Activated naive CD8-positive, alpha-beta T cell treated with anti-CD3 and anti-CD28 coated beads, Interleukin-2, amount 50 U/mL, for 24 hours (primary cell): ENCODE results near the gene MAP3K5.
A peak's percentile ranks its signal among the peaks of the same experiment; 100 is the strongest.
"Not testable (repeated sequence)": the region's sequence is repeated elsewhere in the genome, so short reads cannot be mapped to it uniquely, and the experiment has no call there.

Experiments used
- ATAC-seq: fragments of 150-1000 bp; cut with Tn5 transposase; one replicate; pipeline ENCODE4 v1.10.0; 2021
- DNase-seq: peaks from one replicate; pipeline ENCODE4 v3.0.0; 2021
- H3K27ac Mint-ChIP-seq: one replicate; pipeline ENCODE4 v1.8.0; 2021; ENCODE audit warnings: mild to moderate bottlenecking, mixed read lengths
- H3K27me3 Mint-ChIP-seq: one replicate; pipeline ENCODE4 v1.8.0; 2021; ENCODE audit warnings: mixed read lengths
- H3K36me3 Mint-ChIP-seq: one replicate; pipeline ENCODE4 v1.8.0; 2021; ENCODE audit warnings: low read depth, mixed read lengths
- H3K4me1 Mint-ChIP-seq: one replicate; pipeline ENCODE4 v1.8.0; 2021; ENCODE audit warnings: mixed read lengths
- H3K4me3 Mint-ChIP-seq: one replicate; pipeline ENCODE4 v1.8.0; 2021; ENCODE audit warnings: mild to moderate bottlenecking, moderate library complexity, mixed read lengths
- H3K9me3 Mint-ChIP-seq: one replicate; pipeline ENCODE4 v1.8.0; 2021; ENCODE audit warnings: mixed read lengths

MAP3K5 gene

GRCh38 chr6:136809091-136809860 is 17.0 kb upstream of the MAP3K5 start:
- H3K4me3 Mint-ChIP-seq, result no peak overlapping the region
- DNase-seq (no peak), ATAC-seq (no peak)
- H3K4me1 Mint-ChIP-seq, result no peaks in the 10 kb centered on the region
- H3K9me3 Mint-ChIP-seq, result no peaks in the 10 kb centered on the region
- no peak overlapping the region for H3K27ac Mint-ChIP-seq
- H3K27me3 Mint-ChIP-seq, result no peaks in the 10 kb centered on the region
- no peaks in the 10 kb centered on the region for H3K36me3 Mint-ChIP-seq

GRCh38 chr6:136803608-136804007 is 11.3 kb upstream of the MAP3K5 start:
- ATAC-seq, result no peak
- H3K4me1 Mint-ChIP-seq, result no peaks in the 10 kb centered on the region
- no peaks in the 10 kb centered on the region for H3K36me3 Mint-ChIP-seq
- H3K27me3 Mint-ChIP-seq, result no peaks in the 10 kb centered on the region
- DNase-seq, result no peak
- H3K9me3 Mint-ChIP-seq, result no peaks in the 10 kb centered on the region
- no peak overlapping the region for H3K4me3 Mint-ChIP-seq
- H3K27ac Mint-ChIP-seq, result no peak overlapping the region

GRCh38 chr6:136801581-136801980 is 9.3 kb upstream of the MAP3K5 start:
- Mint-ChIP-seq H3K4me1 (no peaks in the 10 kb centered on the region), H3K36me3 (no peaks in the 10 kb centered on the region), H3K4me3 (no peak overlapping the region), H3K27ac (no peak overlapping the region), H3K9me3 (no peaks in the 10 kb centered on the region), H3K27me3 (no peaks in the 10 kb centered on the region)
- no peak for DNase-seq
- ATAC-seq, result no peak

GRCh38 chr6:136798044-136798443 is 5.8 kb upstream of the MAP3K5 start:
- H3K4me1 Mint-ChIP-seq, result peaks cover 6% of the 10 kb centered on the region
- no peak for DNase-seq
- H3K36me3 Mint-ChIP-seq, result no peaks in the 10 kb centered on the region
- no peak overlapping the region for H3K27ac Mint-ChIP-seq
- ATAC-seq, result no peak
- H3K27me3 Mint-ChIP-seq, result no peaks in the 10 kb centered on the region
- no peaks in the 10 kb centered on the region for H3K9me3 Mint-ChIP-seq
- no peak overlapping the region for H3K4me3 Mint-ChIP-seq

- ATAC-seq (no peak), DNase-seq (no peak)
- Mint-ChIP-seq H3K36me3 (no peaks in the 10 kb centered on the region), H3K4me1 (peaks cover 11% of the 10 kb centered on the region), H3K4me3 (no peak overlapping the region), H3K27me3 (no peaks in the 10 kb centered on the region), H3K9me3 (no peaks in the 10 kb centered on the region), H3K27ac (no peak overlapping the region)
Observed at GRCh38 chr6:136795996-136796395, 3.7 kb upstream of the MAP3K5 start.

- Mint-ChIP-seq H3K27me3 (no peaks in the 10 kb centered on the region), H3K4me1 (peaks cover 17% of the 10 kb centered on the region), H3K4me3 (no peak overlapping the region), H3K9me3 (no peaks in the 10 kb centered on the region), H3K27ac (no peak overlapping the region), H3K36me3 (no peaks in the 10 kb centered on the region)
- DNase-seq, result no peak
- ATAC-seq, result no peak
Observed at GRCh38 chr6:136795386-136795785, 3.1 kb upstream of the MAP3K5 start.

GRCh38 chr6:136793363-136793762 is 1.1 kb upstream of the MAP3K5 start:
- Mint-ChIP-seq H3K9me3 (no peaks in the 10 kb centered on the region), H3K4me1 (peaks cover 35% of the 10 kb centered on the region), H3K27me3 (no peaks in the 10 kb centered on the region), H3K36me3 (peaks cover 3% of the 10 kb centered on the region), H3K27ac (peak overlapping the region; percentile 90), H3K4me3 (peak overlapping the region; percentile 88)
- DNase-seq (no peak), ATAC-seq (no peak)

- H3K4me1 Mint-ChIP-seq, result peaks cover 48% of the 10 kb centered on the region
Observed at GRCh38 chr6:136792095-136792409, 225 bp downstream of the MAP3K5 start.

GRCh38 chr6:136791296-136792094 is 782 bp downstream of the MAP3K5 start:
- Mint-ChIP-seq H3K9me3 (no peaks in the 10 kb centered on the region), H3K27ac (peak overlapping the region; percentile 67), H3K36me3 (peaks cover 3% of the 10 kb centered on the region), H3K4me3 (peak overlapping the region; percentile 83), H3K4me1 (peaks cover 52% of the 10 kb centered on the region), H3K27me3 (no peaks in the 10 kb centered on the region)
- DNase-seq, result peak; percentile 47
- peak; percentile 12 for ATAC-seq

More at GRCh38 chr6:136792095-136792409, 225 bp downstream of the MAP3K5 start:
- Mint-ChIP-seq H3K4me3 (peak overlapping the region; percentile 88), H3K9me3 (no peaks in the 10 kb centered on the region), H3K36me3 (peaks cover 3% of the 10 kb centered on the region), H3K27ac (no peak overlapping the region), H3K27me3 (no peaks in the 10 kb centered on the region)
- DNase-seq, result no peak
- ATAC-seq, result peak; percentile 2

GRCh38 chr6:136790411-136791295 is 1.6 kb downstream of the MAP3K5 start:
- Mint-ChIP-seq H3K4me3 (peak overlapping the region; percentile 83), H3K4me1 (peaks cover 60% of the 10 kb centered on the region), H3K27ac (peak overlapping the region; percentile 67), H3K9me3 (no peaks in the 10 kb centered on the region), H3K27me3 (no peaks in the 10 kb centered on the region), H3K36me3 (peaks cover 3% of the 10 kb centered on the region)
- DNase-seq, result no peak
- ATAC-seq, result no peak

- ATAC-seq, H3K27me3 Mint-ChIP-seq, H3K4me3 Mint-ChIP-seq, H3K9me3 Mint-ChIP-seq, H3K36me3 Mint-ChIP-seq, DNase-seq, H3K27ac Mint-ChIP-seq: not testable (repeated sequence)
- H3K4me1 Mint-ChIP-seq, result peaks cover 72% of the 10 kb centered on the region
Observed at GRCh38 chr6:136789440-136789839, 2.8 kb downstream of the MAP3K5 start.

- Mint-ChIP-seq H3K27ac (peak overlapping the region; percentile 80), H3K9me3 (no peaks in the 10 kb centered on the region), H3K36me3 (peaks cover 6% of the 10 kb centered on the region), H3K4me3 (peak overlapping the region; percentile 58), H3K4me1 (peaks cover 80% of the 10 kb centered on the region), H3K27me3 (no peaks in the 10 kb centered on the region)
- ATAC-seq (no peak), DNase-seq (no peak)
Observed at GRCh38 chr6:136788069-136788902, 4.0 kb downstream of the MAP3K5 start.

- peaks cover 6% of the 10 kb centered on the region for H3K36me3 Mint-ChIP-seq
- H3K4me1 Mint-ChIP-seq, result peaks cover 83% of the 10 kb centered on the region
- ATAC-seq (no peak), DNase-seq (no peak)
- H3K27ac Mint-ChIP-seq, result peak overlapping the region; percentile 80
- H3K27me3 Mint-ChIP-seq, result no peaks in the 10 kb centered on the region
- H3K4me3 Mint-ChIP-seq, result peak overlapping the region; percentile 58
- no peaks in the 10 kb centered on the region for H3K9me3 Mint-ChIP-seq
Observed at GRCh38 chr6:136787726-136788068, 4.6 kb downstream of the MAP3K5 start.

- no peak overlapping the region for H3K27ac Mint-ChIP-seq
Observed at GRCh38 chr6:136786658-136787057, 5.6 kb downstream of the MAP3K5 start.

More at GRCh38 chr6:136786658-136787057, 5.6 kb downstream of the MAP3K5 start:
- H3K4me1 Mint-ChIP-seq, result peaks cover 92% of the 10 kb centered on the region
- DNase-seq (no peak), ATAC-seq (no peak)
- H3K27me3 Mint-ChIP-seq, result no peaks in the 10 kb centered on the region
- H3K9me3 Mint-ChIP-seq, result no peaks in the 10 kb centered on the region
- H3K36me3 Mint-ChIP-seq, result peaks cover 6% of the 10 kb centered on the region
- no peak overlapping the region for H3K4me3 Mint-ChIP-seq
